Right ventricle myocardium superior (tissue), 1 donor: ENCODE data around the gene ZNF407. TPM values are rescaled to one million over a fixed set of nuclear protein-coding genes. Genes with fewer than 3 reads are reported as not detected.

Source experiments
- ATAC-seq: fragments of 200-7000 bp; cut with Tn5 transposase; one replicate; pipeline ENCODE4 v1.9.1; 2020; ENCODE audit warnings: mild to moderate bottlenecking; ENCODE audit not compliant: poor library complexity
- DNase-seq: peaks from one replicate; pipeline ENCODE4 v3.0.0-alpha.2; 2020
- intact Hi-C: fragments of 100-400 bp; cut with DNase I; formaldehyde crosslinking; loops from one replicate; pipeline ENCODE4 v1.11.2; 2022
- total RNA-seq: library from RNA; stranded (reverse); fragmentation: NEBNext Ultra II Directional; extraction: Animal tissue kit (Norgen Biotek cat#: 25700); gene quantifications from one replicate; pipeline ENCODE4 v1.2.1, GENCODE V29; 2021
- donor health status: DM: no; HTN: yes; CAD: no; lungs with severe emphysema.

Gene ZNF407
- total RNA-seq, 1 donor from 2014 or later: 9.6 TPM

- no peak for DNase-seq
- no peak for ATAC-seq
- intact Hi-C loops: no loop called here
Observed at GRCh38 chr18:74742573-74743243, 145.0 kb downstream of the ZNF407 start.

GRCh38 chr18:74745633-74746403 lies 148.1 kb downstream of the ZNF407 start:
- intact Hi-C loops: no loop called here
- DNase-seq: no peak
- no peak for ATAC-seq

GRCh38 chr18:74748809-74749208 lies 151.1 kb downstream of the ZNF407 start:
- DNase-seq (no peak), ATAC-seq (no peak)
- intact Hi-C loops: no loop called here

- intact Hi-C loops: no loop called here
- no peak for ATAC-seq
- DNase-seq: no peak
Observed at GRCh38 chr18:74758995-74759394, 161.3 kb downstream of the ZNF407 start.

- ATAC-seq (no peak), DNase-seq (no peak)
- intact Hi-C loops: no loop called here
Observed at GRCh38 chr18:74760026-74760425, 162.4 kb downstream of the ZNF407 start.

- intact Hi-C loops: no loop called here
- DNase-seq: no peak
- ATAC-seq: no peak
Observed at GRCh38 chr18:74760436-74760835, 162.8 kb downstream of the ZNF407 start.

- intact Hi-C loops: no loop called here
- ATAC-seq: no peak
- no peak for DNase-seq
Observed at GRCh38 chr18:74766251-74766650, 168.6 kb downstream of the ZNF407 start.

GRCh38 chr18:74768096-74768495 lies 170.4 kb downstream of the ZNF407 start:
- intact Hi-C loops: no loop called here
- no peak for ATAC-seq
- DNase-seq: no peak

- intact Hi-C loops: no loop called here
- no peak for ATAC-seq
- no peak for DNase-seq
Observed at GRCh38 chr18:74773171-74773624, 175.5 kb downstream of the ZNF407 start.

- intact Hi-C loops: no loop called here
- no peak for ATAC-seq
- no peak for DNase-seq
Observed at GRCh38 chr18:74774486-74774885, 176.8 kb downstream of the ZNF407 start.

GRCh38 chr18:74775239-74775638 lies 177.6 kb downstream of the ZNF407 start:
- DNase-seq: no peak
- no peak for ATAC-seq
- intact Hi-C loops: no loop called here

- intact Hi-C loops: no loop called here
- ATAC-seq (no peak), DNase-seq (no peak)
Observed at GRCh38 chr18:74778191-74778847, 180.6 kb downstream of the ZNF407 start.

GRCh38 chr18:74784752-74785151 lies 187.1 kb downstream of the ZNF407 start:
- DNase-seq (no peak), ATAC-seq (no peak)
- intact Hi-C loops: no loop called here

- ATAC-seq (no peak), DNase-seq (no peak)
- intact Hi-C loops: no loop called here
Observed at GRCh38 chr18:74785632-74786031, 188.0 kb downstream of the ZNF407 start.

- ATAC-seq (no peak), DNase-seq (no peak)
- intact Hi-C loops: no loop called here
Observed at GRCh38 chr18:74788657-74789056, 191.0 kb downstream of the ZNF407 start.

- ATAC-seq: no peak
- intact Hi-C loops: no loop called here
- no peak for DNase-seq
Observed at GRCh38 chr18:74789078-74789477, 191.4 kb downstream of the ZNF407 start.

GRCh38 chr18:74790451-74790850 lies 192.8 kb downstream of the ZNF407 start:
- DNase-seq (no peak), ATAC-seq (no peak)
- intact Hi-C loops: no loop called here

- intact Hi-C loops: no loop called here
Observed at GRCh38 chr18:74791501-74792194, 194.0 kb downstream of the ZNF407 start.

GRCh38 chr18:74793746-74794145 lies 196.1 kb downstream of the ZNF407 start:
- DNase-seq: no peak
- intact Hi-C loops: no loop called here
- no peak for ATAC-seq

More at GRCh38 chr18:74791501-74792194, 194.0 kb downstream of the ZNF407 start:
- no peak for DNase-seq
- no peak for ATAC-seq
